ENCODE results near the gene PARD3. TPM values are rescaled to one million over a fixed set of nuclear protein-coding genes. Genes with fewer than 3 reads are reported as not detected.

PARD3 gene
- total RNA-seq, 2 donors from 2014 or later: 36.1 to 48.5 TPM

DNA sequence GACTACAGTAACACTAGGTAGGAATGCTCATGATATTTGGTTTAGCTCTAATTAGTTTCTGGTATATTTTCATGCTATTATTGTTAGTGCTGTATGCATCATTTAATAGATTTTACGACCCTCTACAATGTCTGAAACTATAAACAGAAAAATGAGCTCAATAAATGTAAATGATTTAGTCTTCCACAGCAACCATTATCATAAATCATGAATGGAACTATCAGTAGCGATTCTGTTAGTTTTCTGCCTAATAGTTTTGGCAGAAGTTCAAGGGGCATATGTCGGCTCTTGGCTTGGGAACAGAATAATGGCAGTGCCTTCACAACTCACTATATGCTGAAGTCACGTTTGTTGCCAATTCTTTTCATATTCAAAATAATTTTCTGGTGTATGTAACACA, 494.8 kb downstream of the PARD3 start:
- H3K9me3 ChIP-seq: no peaks in the 10 kb centered on the region
- ATAC-seq: no peak
- WGBS, 2 donors: 24 to 25% methylated on average over 4 of the region's 4 CpGs
- no peaks in the 10 kb centered on the region for H3K27me3 ChIP-seq
- peak overlapping the region in 3 of 4 donors; percentile 45 to 67 (median 63) for H3K27ac ChIP-seq
- no peaks in the 10 kb centered on the region for H3K36me3 ChIP-seq (replicated peaks in 1 of 2; ENCODE audit: insufficient read depth in 1 of 2, low read depth in 2 of 2)
- H3K4me3 ChIP-seq: no peak overlapping the region
- no peak for TF ChIP-seq POLR2A (IDR thresholded peaks at IDR 0.05)
- TF ChIP-seq, protein P1, sequence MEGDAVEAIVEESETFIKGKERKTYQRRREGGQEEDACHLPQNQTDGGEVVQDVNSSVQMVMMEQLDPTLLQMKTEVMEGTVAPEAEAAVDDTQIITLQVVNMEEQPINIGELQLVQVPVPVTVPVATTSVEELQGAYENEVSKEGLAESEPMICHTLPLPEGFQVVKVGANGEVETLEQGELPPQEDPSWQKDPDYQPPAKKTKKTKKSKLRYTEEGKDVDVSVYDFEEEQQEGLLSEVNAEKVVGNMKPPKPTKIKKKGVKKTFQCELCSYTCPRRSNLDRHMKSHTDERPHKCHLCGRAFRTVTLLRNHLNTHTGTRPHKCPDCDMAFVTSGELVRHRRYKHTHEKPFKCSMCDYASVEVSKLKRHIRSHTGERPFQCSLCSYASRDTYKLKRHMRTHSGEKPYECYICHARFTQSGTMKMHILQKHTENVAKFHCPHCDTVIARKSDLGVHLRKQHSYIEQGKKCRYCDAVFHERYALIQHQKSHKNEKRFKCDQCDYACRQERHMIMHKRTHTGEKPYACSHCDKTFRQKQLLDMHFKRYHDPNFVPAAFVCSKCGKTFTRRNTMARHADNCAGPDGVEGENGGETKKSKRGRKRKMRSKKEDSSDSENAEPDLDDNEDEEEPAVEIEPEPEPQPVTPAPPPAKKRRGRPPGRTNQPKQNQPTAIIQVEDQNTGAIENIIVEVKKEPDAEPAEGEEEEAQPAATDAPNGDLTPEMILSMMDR (IDR thresholded peaks at IDR 0.05): no peak
- H3K4me1 ChIP-seq: peaks cover 19% of the 10 kb centered on the region
- intact Hi-C loops (cut with DNase I): no loop called here
- DNase-seq: no peak

DNA sequence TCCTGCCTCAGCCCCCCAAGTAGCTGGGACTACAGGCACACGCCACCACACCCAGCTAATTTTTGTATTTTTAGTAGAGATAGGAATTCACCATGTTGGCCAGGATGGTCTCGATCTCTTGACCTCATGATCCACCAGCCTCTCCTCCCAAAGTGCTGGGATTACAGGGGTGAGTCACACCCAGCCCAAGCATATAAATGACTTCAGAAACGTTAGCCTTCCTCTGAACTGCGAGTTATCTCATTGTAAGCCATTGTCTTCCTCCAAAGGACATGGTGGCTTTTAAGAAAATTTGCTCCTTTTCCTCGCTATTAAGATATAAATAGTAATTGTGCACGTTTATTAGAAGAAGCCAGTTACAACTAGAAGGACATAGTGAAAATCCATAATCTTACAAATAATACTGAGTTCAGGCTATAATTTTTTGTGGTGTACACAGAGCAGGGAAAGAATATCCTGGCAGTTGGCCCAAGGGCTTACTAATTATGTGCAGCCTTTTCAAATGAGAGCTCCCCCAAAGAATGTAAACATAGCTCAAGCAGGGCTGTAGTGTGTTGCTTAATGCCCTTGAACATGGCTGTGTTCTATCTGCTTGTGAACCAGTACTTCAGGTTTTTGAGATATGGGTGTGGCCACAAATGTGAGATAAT, 495.8 kb downstream of the PARD3 start:
- peak; percentile 99 for ATAC-seq
- TF ChIP-seq POLR2A (IDR thresholded peaks at IDR 0.05): no peak
- TF ChIP-seq, protein P1 (IDR thresholded peaks at IDR 0.05): peak in 1 of 7 experiments; percentile 12
- peaks cover 19% of the 10 kb centered on the region for H3K4me1 ChIP-seq
- peak; percentile 68 to 87 (median 74) for DNase-seq
- intact Hi-C loops (cut with DNase I): no loop called here
- no peaks in the 10 kb centered on the region for H3K9me3 ChIP-seq
- 52 to 57% methylated on average over 6 of the region's 6 CpGs for WGBS, 2 donors
- H3K36me3 ChIP-seq (replicated peaks in 1 of 2; ENCODE audit: insufficient read depth in 1 of 2, low read depth in 2 of 2): no peaks in the 10 kb centered on the region
- peak overlapping the region; percentile 32 to 67 (median 54) for H3K27ac ChIP-seq
- H3K27me3 ChIP-seq: no peaks in the 10 kb centered on the region
- H3K4me3 ChIP-seq: no peak overlapping the region

DNA sequence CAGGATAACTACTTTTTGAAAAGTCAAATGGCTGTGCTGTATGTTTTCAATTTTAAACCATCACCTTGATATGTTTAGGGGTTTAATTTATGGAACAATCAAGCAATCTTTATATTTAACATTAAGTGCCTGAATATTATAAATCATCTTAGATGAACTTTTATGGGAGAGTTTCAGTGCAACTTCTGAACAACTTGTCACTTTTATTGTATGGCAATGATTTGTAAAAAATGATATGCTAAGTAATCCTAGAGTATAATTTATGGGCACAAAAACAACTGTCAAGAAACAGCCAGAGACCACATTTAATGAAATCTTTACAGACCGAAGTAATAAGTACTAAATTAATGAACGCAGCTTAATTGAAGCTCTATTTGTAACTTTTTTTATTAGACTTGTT, 498.9 kb downstream of the PARD3 start:
- no peak overlapping the region for H3K27ac ChIP-seq
- no peaks in the 10 kb centered on the region for H3K9me3 ChIP-seq
- H3K4me3 ChIP-seq: no peak overlapping the region
- H3K36me3 ChIP-seq (replicated peaks in 1 of 2; ENCODE audit: insufficient read depth in 1 of 2, low read depth in 2 of 2): no peaks in the 10 kb centered on the region
- ATAC-seq (no peak), DNase-seq (no peak)
- TF ChIP-seq POLR2A (IDR thresholded peaks at IDR 0.05): no peak
- TF ChIP-seq, protein P1 (IDR thresholded peaks at IDR 0.05): no peak
- peaks cover 19% of the 10 kb centered on the region for H3K4me1 ChIP-seq
- 48 to 81% methylated on average over 2 of the region's 2 CpGs for WGBS, 2 donors
- no peaks in the 10 kb centered on the region for H3K27me3 ChIP-seq
- intact Hi-C loops (cut with DNase I): no loop called here

DNA sequence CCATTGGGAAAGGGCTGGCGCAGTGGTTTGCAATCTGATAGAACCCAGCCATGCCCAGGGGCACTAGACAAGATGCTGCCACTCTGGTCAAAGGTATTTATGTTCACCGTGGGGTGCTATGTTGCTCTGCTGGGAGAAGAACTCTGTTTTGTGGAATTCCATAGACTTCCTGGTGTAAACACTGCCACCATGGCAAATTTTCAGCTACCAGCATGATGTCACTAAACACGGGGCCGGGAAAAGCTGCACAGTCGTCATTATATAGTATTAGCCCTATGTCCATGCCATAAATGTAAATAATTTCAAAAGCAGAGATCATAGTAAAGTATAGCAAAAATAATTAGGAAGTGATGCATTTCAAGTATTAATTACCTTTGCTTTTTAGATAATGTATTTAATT, 500.6 kb downstream of the PARD3 start:
- WGBS, 2 donors: 94 to 96% methylated on average over 5 of the region's 5 CpGs
- intact Hi-C loops (cut with DNase I): no loop called here
- ATAC-seq: no peak

More for the DNA sequence above, 500.6 kb downstream of the PARD3 start:
- no peaks in the 10 kb centered on the region for H3K9me3 ChIP-seq
- DNase-seq: no peak
- no peaks in the 10 kb centered on the region for H3K27me3 ChIP-seq
- H3K36me3 ChIP-seq (replicated peaks in 1 of 2; ENCODE audit: insufficient read depth in 1 of 2, low read depth in 2 of 2): no peaks in the 10 kb centered on the region
- no peak overlapping the region for H3K4me3 ChIP-seq
- TF ChIP-seq, protein P1 (IDR thresholded peaks at IDR 0.05): no peak
- H3K4me1 ChIP-seq: peaks cover 6% of the 10 kb centered on the region
- H3K27ac ChIP-seq: no peak overlapping the region
